ENCODE results near the gene BRK1.
"Not testable (repeated sequence)": the region's sequence is repeated elsewhere in the genome, so short reads cannot be mapped to it uniquely, and the experiment has no call there.

Gene BRK1

DNA sequence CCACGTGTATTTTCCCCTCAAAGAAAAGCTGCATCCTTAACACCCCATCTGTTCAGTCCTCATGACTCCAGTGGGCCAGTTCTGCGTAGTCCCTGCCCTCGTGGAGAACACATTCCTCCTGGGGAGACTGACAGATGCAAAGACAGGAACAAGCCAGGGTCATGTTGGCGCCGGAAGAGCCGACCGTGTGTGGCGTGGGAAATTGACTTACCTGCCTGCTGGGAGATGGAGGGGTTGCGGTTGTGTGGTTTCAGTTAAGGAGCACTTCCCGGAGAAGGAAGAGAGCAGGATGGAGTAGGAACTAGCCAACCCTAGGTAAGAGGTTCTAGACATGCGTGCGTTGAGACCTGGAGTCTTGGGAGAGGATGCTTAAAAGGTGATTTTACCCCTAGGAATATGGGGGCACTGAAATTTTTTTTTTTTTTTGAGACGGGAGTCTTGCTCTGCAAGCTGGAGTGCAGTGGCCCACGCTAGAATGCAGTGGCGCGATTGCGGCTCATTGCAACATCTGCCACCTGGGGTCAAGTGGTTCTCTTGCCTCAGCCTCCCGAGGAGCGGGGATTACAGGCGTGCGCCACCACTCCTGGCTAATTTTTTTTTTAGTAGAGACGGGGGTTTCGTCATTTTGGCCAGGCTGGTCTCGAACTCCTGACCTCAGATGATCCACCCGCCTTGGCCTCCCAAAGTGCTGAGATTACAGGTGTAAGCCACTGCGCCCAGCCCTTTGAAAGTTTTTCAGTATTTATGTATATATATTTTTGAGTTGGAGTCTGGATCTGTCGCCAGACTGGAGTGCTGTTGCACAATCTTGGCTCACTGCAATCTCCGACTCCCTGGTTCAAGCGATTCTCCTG is 27.5 kb downstream of the BRK1 start:
- DNase-seq (ENCODE audit: low read depth in 2 of 2), result no peak

GRCh38 chr3:10145685-10146084 is 30.2 kb downstream of the BRK1 start:
- DNase-seq (ENCODE audit: low read depth in 2 of 2), result no peak

DNA sequence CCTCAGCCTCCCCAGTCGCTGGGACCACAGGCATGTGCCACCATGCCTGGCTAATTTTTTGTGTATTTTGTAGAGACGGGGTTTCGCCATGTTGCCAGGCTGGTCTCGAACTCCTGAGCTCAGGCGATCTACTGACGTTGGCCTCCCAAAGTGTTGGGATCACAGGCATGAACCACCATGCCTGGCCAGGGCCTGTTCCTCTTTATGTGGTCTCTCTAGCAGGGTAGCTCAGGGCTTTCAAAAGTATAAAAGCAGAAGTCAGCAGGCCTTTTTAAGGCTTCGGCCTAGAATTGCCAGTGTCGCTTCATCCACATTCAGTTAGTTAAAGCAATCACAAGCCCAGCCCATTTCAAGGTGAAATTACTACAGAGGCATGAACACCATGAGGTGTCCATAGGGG is 33.8 kb downstream of the BRK1 start:
- no peak for DNase-seq (ENCODE audit: low read depth in 2 of 2)

DNA sequence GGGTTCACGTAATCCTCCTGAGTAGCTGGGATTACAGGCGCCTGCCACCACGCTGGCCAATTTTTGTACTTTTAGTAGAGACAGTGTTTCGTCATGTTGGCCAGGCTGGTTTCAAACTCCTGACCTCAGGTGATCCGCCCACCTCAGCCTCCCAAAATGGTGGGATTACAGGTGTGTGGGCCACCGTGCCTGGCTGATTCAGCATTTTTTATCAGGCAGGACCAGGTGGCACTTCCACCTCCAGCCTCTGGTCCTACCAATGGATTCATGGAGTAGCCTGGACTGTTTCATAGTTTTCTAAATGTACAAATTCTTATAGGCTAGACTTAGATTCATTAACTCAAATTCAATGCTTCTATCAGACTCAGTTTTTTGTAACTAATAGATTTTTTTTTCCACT is 35.5 kb downstream of the BRK1 start:
- no peak for DNase-seq (ENCODE audit: low read depth in 2 of 2)

- DNase-seq (ENCODE audit: low read depth in 2 of 2), result no peak
These were observed 39.1 kb downstream of the BRK1 start for GRCh38 chr3:10154335-10155122.

DNA sequence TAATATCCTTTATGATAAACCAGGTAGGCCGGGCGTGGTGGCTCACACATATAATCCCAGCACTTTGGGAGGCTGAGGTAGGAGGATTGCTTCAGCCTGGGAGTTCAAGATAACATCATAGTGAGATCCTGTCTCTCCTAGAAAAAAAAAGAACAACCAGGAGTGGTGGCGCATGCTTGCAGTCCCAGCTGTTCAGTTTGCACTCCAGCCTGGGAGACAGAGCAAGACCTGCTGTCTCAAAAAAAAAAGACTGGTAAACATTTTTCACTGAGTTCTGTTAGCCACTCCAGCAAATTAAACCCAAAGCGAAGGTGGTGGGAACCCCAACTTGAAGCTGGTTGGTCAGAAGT is 39.6 kb downstream of the BRK1 start:
- no peak for DNase-seq (ENCODE audit: low read depth in 2 of 2)

DNA sequence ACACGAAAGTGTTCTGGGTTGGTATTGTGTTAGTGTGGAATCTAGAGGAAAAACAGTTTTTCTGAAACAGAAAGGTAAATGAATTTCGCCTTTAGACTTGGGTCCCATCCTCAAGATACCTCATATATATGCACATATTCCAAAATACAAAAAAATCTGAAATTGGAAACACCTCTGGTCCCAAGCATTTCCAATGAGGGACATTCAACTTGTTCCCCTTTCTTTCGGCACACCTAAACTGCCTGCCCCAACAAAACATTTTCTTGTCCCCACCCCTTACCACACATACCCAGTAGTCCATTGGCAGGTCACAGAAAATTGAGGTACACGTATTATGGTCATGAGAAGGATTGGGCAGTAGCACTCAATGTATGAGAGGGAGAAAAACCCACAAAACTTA is 40.2 kb downstream of the BRK1 start:
- no peak for DNase-seq (ENCODE audit: low read depth in 2 of 2)

DNA sequence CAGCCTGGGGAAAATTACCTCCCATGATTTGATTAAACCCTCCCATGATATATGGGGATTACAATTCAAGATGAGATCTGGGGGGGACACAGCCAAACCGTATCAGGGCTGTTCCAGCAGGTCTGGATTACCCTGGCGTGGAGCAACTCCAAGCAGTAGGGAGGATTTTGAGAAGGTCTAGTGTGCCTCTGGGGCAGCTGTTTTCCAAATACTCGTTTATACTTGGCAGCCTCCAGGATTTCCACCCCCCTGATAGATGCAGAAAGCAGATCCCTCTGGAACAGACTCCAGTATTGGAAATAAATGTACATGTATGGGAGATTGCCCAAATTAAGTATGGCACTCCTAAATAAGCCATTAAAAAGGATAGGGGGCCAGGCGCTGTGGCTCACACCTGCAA is 41.6 kb downstream of the BRK1 start:
- DNase-seq (ENCODE audit: low read depth in 2 of 2), result no peak

DNA sequence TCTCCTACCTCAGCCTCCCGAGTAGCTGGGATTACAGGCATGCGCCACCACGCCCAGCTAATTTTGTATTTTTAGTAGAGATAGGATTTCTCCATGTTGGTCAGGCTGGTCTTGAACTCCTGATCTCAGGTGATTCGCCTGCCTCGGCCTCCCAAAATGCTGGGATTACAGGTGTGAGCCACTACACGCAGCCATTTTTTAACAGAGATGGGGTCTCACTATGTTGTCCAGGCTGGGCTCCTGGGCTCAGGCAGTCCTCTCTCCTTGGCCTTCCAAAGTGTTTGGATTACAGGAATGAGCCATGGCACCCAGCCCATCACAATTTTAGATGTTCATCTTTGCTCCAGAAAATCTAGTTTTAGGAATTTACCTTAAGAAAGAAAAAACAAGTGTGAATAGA is 43.1 kb downstream of the BRK1 start:
- DNase-seq (ENCODE audit: low read depth in 2 of 2), result not testable (repeated sequence)

GRCh38 chr3:10160346-10160745 is 44.9 kb downstream of the BRK1 start:
- no peak for DNase-seq (ENCODE audit: low read depth in 2 of 2)

DNA sequence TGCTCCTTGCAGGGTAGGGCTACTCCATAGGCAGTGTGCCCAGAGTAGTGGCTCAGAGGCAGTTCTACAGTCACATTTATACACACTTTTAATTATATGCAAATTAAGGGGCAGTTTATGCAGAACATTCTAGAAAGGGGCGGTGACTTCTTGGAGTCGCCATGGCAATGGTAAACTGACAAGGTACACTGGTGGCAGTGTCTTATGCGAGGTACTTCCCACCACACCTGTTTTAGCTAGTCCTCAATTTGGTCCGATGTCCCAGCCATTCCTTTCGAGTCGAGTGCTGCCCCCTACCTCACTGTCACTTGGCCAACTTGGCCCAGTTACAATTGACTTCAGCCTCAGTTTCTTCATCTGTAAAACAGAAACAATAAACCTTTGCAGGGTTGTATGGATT is 45.5 kb downstream of the BRK1 start:
- no peak for DNase-seq (ENCODE audit: low read depth in 2 of 2)

GRCh38 chr3:10162185-10162584 is 46.7 kb downstream of the BRK1 start:
- DNase-seq (ENCODE audit: low read depth in 2 of 2), result no peak

DNA sequence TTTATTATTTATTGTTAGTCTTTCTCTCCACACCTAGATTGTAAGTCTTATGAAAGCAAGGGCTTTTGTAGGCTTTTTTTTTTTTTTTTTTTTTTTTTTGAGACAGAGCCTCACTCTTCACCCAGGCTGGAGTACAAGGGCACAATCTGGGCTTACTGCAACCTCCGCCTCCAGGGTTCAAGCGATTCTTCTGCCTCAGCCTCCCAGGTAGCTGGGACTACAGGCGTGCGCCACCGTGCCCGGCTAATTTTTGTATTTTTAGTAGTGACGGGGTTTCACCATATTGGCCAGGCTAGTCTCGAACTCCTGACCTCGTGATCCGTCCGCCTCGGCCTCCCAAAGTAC is 48.7 kb downstream of the BRK1 start:
- DNase-seq (ENCODE audit: low read depth in 2 of 2), result not testable (repeated sequence)

DNA sequence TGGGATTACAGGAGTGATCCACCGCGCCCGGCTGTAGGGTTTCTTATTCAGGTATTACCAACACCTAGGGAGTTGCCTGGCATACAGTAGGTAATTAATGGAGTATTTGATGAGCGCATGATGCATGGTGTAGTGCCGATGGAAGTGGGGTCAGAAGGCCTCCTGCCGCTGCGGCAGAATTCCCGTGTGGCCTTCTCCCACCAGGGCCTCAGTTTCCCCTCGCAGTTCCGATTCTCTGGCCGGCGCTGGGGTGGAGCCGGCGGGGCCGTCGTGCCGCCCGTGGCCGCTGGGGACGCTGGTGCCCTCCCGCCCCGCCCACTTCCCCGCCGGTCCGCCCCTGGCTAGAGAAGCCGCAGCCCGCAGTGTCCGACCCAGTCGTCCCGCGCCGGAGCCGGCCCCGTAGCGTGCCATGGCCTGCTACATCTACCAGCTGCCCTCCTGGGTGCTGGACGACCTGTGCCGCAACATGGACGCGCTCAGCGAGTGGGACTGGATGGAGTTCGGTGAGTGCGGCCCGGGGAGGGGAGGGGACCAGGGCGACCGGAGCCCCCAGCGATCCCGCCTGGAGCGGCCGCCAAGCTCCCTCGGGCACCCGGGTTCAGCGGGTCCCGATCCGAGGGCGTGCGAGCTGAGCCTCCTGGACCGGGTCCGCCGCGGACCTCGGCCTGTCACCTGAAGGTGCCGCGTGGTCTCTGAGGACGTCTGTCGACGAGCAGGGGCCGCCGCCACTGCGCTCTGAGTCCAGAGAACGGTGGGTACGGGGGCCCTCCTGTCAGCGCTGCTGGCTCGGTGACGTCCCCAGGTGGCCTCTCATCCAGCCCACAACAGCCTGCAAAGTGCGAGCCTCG is 49.3 kb downstream of the BRK1 start, which contains the start of gene IRAK2:
IRAK2 (plus strand) TSS at position 374 of the 848 bp plus-strand sequence; CDS start at position 410, 36 bp downstream.
- peak; percentile 30 to 31 for DNase-seq (ENCODE audit: low read depth in 2 of 2)

DNA sequence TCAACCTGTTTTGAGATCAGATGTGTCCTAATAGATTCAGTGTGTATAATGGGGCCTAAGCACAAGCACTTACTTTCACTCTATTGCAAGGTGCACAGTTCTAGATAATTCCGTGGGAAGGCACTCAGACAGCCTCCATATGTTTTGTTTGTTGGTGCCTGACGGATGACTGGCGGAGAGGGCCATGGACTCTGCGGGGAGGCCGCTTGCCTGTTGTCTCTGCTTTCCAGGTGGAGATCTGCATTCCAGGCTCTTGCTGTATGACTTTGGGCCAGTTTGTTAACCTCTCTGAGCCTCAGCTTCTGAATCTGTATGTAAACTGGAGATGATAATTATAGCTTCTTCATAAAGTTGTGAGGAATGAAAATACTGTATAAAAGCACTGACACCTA is 50.7 kb downstream of the BRK1 start:
- no peak for DNase-seq (ENCODE audit: low read depth in 2 of 2)

- DNase-seq (ENCODE audit: low read depth in 2 of 2), result no peak
These were observed 53.6 kb downstream of the BRK1 start for GRCh38 chr3:10169000-10169496.

GRCh38 chr3:10170915-10171478 is 55.5 kb downstream of the BRK1 start:
- DNase-seq (ENCODE audit: low read depth in 2 of 2), result no peak

DNA sequence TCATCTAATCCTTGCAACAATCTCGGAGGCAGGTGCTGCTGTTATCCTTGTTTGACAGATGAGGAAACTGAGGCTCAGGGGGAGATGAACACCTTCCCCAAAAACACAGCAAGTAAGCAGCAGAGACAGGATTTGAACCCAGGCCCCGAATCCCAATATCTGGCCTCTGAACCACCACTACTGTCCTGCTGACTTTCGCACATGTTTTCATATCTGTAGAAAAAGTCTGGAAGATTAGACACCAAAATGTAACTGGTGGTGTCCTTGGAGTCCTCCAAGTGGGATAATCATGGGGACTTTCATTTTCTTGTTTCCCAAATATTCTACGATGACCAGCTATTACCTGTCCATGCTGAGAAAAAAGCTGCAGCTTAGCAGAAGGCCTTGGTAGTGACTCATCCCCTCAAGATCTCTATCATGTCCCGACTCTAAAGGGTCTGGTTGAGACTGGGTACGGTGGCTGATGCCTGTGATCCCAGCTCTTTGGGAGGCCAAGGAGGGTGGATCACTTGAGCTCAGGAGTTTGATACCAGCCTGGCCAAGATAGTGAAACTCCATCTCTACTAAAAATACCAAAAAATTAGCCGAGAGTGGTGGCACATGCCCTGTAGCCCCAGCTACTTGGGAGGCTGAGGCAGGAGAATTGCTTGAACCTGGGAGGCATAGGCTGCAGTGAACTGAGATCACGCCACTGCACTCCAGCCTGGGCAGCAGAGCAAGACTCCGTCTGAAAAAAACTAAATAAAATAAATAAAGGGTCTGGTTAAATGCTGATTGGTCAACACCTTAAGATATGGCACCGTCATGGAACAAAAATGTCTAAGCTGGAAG is 57.8 kb downstream of the BRK1 start:
- no peak for DNase-seq (ENCODE audit: low read depth in 2 of 2)

DNA sequence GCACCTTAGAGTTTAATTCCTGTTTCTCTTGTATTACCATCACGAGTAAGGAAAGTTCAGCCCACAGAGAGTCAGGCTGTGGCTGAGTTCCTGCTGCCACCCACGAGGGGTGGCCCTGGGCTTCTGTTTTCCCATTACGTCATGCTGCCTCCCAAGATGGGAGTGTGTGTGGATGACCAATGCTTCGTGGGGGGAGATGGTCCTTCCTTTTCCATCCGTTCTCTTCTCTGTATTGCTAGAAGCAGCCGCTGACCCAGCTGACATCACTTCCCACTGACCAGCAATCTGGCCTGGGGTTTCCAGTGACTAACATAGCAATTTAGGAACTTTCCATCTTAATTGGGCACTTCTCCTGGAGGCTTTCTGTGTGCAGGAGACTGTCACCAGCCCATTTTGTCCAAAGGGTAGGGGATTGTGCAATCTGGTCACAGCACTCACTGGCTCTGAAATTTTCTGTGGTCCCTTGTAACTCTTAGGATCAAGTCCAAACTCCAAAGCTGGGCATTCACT is 58.5 kb downstream of the BRK1 start:
- no peak for DNase-seq (ENCODE audit: low read depth in 2 of 2)

DNA sequence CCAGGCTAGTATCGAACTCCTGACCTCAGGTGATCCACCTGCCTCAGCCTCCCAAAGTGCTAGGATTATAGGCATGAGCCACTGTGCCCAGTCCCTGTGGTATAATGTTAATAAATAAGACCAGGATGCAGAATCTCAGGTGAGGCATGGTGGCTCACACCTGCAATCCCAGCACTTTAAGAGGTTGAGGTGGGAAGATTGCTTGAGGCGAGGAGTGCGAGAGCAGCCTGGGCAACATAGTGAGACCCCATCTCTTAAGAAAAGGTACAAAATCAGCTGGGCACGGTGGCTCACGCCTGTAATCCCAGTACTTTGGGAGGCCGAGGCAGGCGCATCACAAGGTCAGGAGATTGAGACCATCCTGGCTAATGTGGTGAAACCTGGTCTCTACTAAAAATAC is 59.9 kb downstream of the BRK1 start:
- DNase-seq (ENCODE audit: low read depth in 2 of 2), result not testable (repeated sequence)

- not testable (repeated sequence) for DNase-seq (ENCODE audit: low read depth in 2 of 2)
These were observed 60.7 kb downstream of the BRK1 start for GRCh38 chr3:10176150-10176549.

All from stimulated activated CD8-positive, alpha-beta memory T cell treated with anti-CD3 and anti-CD28 coated beads, Interleukin-15, amount 100 ng/mL, for 48 hours (primary cell).